C4-2B (cell line): ENCODE data around the gene LSMEM2.

Experiments used
- CTCF ChIP-seq: fragments of 450-650 bp; conservative IDR thresholded peaks from 2 replicates; pipeline ENCODE4 v1.5.1; 2017; ENCODE audit warnings: mild to moderate bottlenecking
- ZFX ChIP-seq: fragments of 450-650 bp; IDR thresholded peaks from 2 replicates; pipeline ENCODE4 v1.6.1; 2017

GRCh38 chr3:50300681-50301254 lies 21.9 kb downstream of the LSMEM2 start:
- TF ChIP-seq CTCF (no peak), ZFX (no peak)
